H1 (cell line): Measurements from ENCODE around the gene CCNI.

ENCODE experiments used
- CBX8 ChIP-seq: fragments of 300-800, 300-1000 bp; sonication (generic); IDR thresholded peaks from 2 replicates; pipeline ENCODE4 v1.7.1; 2016; ENCODE audit warnings: low read depth, low read length, borderline replicate concordance
- CTCF ChIP-seq, 3 experiments: IDR thresholded peaks; 1 replicate in 2 of 3; 2 replicates in 1 of 3; pipeline versions ENCODE4 v1.5.1 to v1.6.1; 2011; ENCODE audit warnings: low read length in 3 of 3, mild to moderate bottlenecking in 3 of 3, inconsistent platforms in 2 of 3, low read depth in 1 of 3, moderate library complexity in 1 of 3; ENCODE audit not compliant: insufficient read depth in 1 of 3; ENCODE audit errors: control extremely low read depth in 1 of 3
- EP300 ChIP-seq, 2 experiments: IDR thresholded peaks; 1 replicate in 1 of 2; 2 replicates in 1 of 2; pipeline ENCODE4 v1.6.1; 2011 to 2012; ENCODE audit warnings: low read depth in 2 of 2, low read length in 2 of 2, mild to moderate bottlenecking in 2 of 2, borderline replicate concordance in 1 of 2, inconsistent platforms in 1 of 2, moderate library complexity in 1 of 2
- EZH2 ChIP-seq: fragments of 200-600 bp; sonication (generic); IDR thresholded peaks from 2 replicates; pipeline ENCODE4 v1.7.1; 2012; ENCODE audit warnings: low read depth, mild to moderate bottlenecking, moderate library complexity, low read length, inconsistent platforms; ENCODE audit not compliant: severe bottlenecking
- FOSL1 ChIP-seq: IDR thresholded peaks from 2 replicates; pipeline ENCODE4 v1.6.1; 2011; ENCODE audit warnings: mild to moderate bottlenecking, low read depth, low read length, moderate library complexity; ENCODE audit not compliant: insufficient read depth
- HDAC2 ChIP-seq, 2 experiments: fragments of 300-600 bp in 1 of 2; sonication (generic) in 1 of 2; IDR thresholded peaks; 2 replicates each; pipeline ENCODE4 v1.6.1; 2011 to 2012; ENCODE audit warnings: low read depth in 2 of 2, low read length in 2 of 2, mild to moderate bottlenecking in 2 of 2, moderate library complexity in 2 of 2, borderline replicate concordance in 1 of 2, inconsistent platforms in 1 of 2
- JUND ChIP-seq: IDR thresholded peaks from 2 replicates; pipeline ENCODE4 v1.6.1; 2011; ENCODE audit warnings: mild to moderate bottlenecking, improper control_type of control experiment, low read length
- POLR2A ChIP-seq, 2 experiments: IDR thresholded peaks; 1 replicate in 1 of 2; 2 replicates in 1 of 2; pipeline ENCODE4 v1.6.1; 2011; ENCODE audit warnings: low read depth in 2 of 2, low read length in 2 of 2, mild to moderate bottlenecking in 2 of 2; ENCODE audit errors: control extremely low read depth in 1 of 2
- POLR2AphosphoS5 ChIP-seq: IDR thresholded peaks from 2 replicates; pipeline ENCODE4 v1.6.1; 2011; ENCODE audit warnings: low read depth, low read length
- SRF ChIP-seq: IDR thresholded peaks from 2 replicates; pipeline ENCODE4 v1.6.1; 2011; ENCODE audit warnings: mild to moderate bottlenecking, low read depth, low read length, moderate library complexity
- ZNF274 ChIP-seq: IDR thresholded peaks from 2 replicates; pipeline ENCODE4 v1.7.0; 2012; ENCODE audit warnings: low read length, borderline replicate concordance; ENCODE audit errors: extremely low read depth

GRCh38 chr4:77009511-77010115 lies 66.2 kb downstream of the CCNI start:
- TF ChIP-seq POLR2AphosphoS5: no peak
- TF ChIP-seq ZNF274: no peak
- no peak for TF ChIP-seq SRF
- no peak for TF ChIP-seq JUND
- no peak for TF ChIP-seq CTCF (IDR thresholded peaks at IDR 0.05; ENCODE audit: control extremely low read depth in 1 of 3, insufficient read depth in 1 of 3, low read depth in 1 of 3, low read length in 3 of 3)
- TF ChIP-seq CBX8: no peak
- TF ChIP-seq POLR2A (IDR thresholded peaks at IDR 0.05; ENCODE audit: control extremely low read depth in 1 of 2, low read depth in 2 of 2, low read length in 2 of 2): no peak
- no peak for TF ChIP-seq FOSL1
- TF ChIP-seq HDAC2 (IDR thresholded peaks at IDR 0.05; ENCODE audit: borderline replicate concordance in 1 of 2, low read depth in 2 of 2, low read length in 2 of 2): no peak
- TF ChIP-seq EZH2: no peak
- no peak for TF ChIP-seq EP300 (IDR thresholded peaks at IDR 0.05; ENCODE audit: borderline replicate concordance in 1 of 2, low read depth in 2 of 2, low read length in 2 of 2)
